Astrocyte (in vitro differentiated cells and primary cell): Measurements from ENCODE around the gene SP9. TPM values are rescaled to one million over a fixed set of nuclear protein-coding genes. Genes with fewer than 3 reads are reported as not detected.

Experiments
- DNase-seq: peaks from one replicate; pipeline ENCODE4 v3.0.0-alpha.2; 2010; ENCODE audit warnings: low read depth
- FAIRE-seq: peaks from 2 replicates; lab custom pipeline; 2011; peaks lifted over from hg19 to GRCh38; lab: Jason Lieb, UNC
- H2AFZ ChIP-seq: 2 replicates; pipeline ENCODE4 v1.6.0; 2012; ENCODE audit warnings: low read depth, low read length, inconsistent platforms
- H3K27ac ChIP-seq: 2 replicates; pipeline ENCODE4 v1.5.1; 2011; ENCODE audit warnings: low read depth, low read length, inconsistent platforms
- H3K27me3 ChIP-seq: 2 replicates; pipeline ENCODE4 v1.6.0; 2011; ENCODE audit warnings: low read length, inconsistent platforms; ENCODE audit not compliant: insufficient read depth
- H3K36me3 ChIP-seq: 2 replicates; pipeline ENCODE4 v1.5.1; 2011; ENCODE audit warnings: low read length, inconsistent platforms; ENCODE audit not compliant: insufficient read depth
- H3K4me1 ChIP-seq: 2 replicates; pipeline ENCODE4 v1.5.1; 2011; ENCODE audit warnings: low read length, inconsistent platforms; ENCODE audit not compliant: insufficient read depth
- H3K4me2 ChIP-seq: 2 replicates; pipeline ENCODE4 v1.6.0; 2012; ENCODE audit warnings: low read length, inconsistent platforms
- H3K4me3 ChIP-seq: 2 replicates; pipeline ENCODE4 v1.5.1; 2011; ENCODE audit warnings: low read depth, mild to moderate bottlenecking, low read length, inconsistent platforms; ENCODE audit not compliant: insufficient read depth
- H3K79me2 ChIP-seq: 2 replicates; pipeline ENCODE4 v1.6.0; 2012; ENCODE audit warnings: mild to moderate bottlenecking, low read length, inconsistent platforms; ENCODE audit not compliant: insufficient read depth
- H3K9ac ChIP-seq: 2 replicates; pipeline ENCODE4 v1.6.0; 2012; ENCODE audit warnings: mild to moderate bottlenecking, low read length, inconsistent platforms
- H3K9me3 ChIP-seq: 2 replicates; pipeline ENCODE4 v1.5.1; 2012; ENCODE audit warnings: low read depth, mild to moderate bottlenecking, low read length, inconsistent platforms; ENCODE audit not compliant: insufficient read depth
- H4K20me1 ChIP-seq: 2 replicates; pipeline ENCODE4 v1.6.0; 2012; ENCODE audit warnings: low read length, inconsistent platforms; ENCODE audit not compliant: insufficient read depth
- H3K27ac Mint-ChIP-seq: one replicate; pipeline ENCODE4 v1.8.0; 2021; ENCODE audit warnings: mild to moderate bottlenecking, mixed read lengths; ENCODE audit not compliant: unreplicated experiment
- H3K27me3 Mint-ChIP-seq: one replicate; pipeline ENCODE4 v1.8.0; 2021; ENCODE audit warnings: low read depth, mixed read lengths; ENCODE audit not compliant: unreplicated experiment
- H3K36me3 Mint-ChIP-seq: one replicate; pipeline ENCODE4 v1.8.0; 2021; ENCODE audit warnings: low read depth, mixed read lengths; ENCODE audit not compliant: unreplicated experiment
- H3K4me1 Mint-ChIP-seq: one replicate; pipeline ENCODE4 v1.8.0; 2021; ENCODE audit warnings: low read depth, mixed read lengths; ENCODE audit not compliant: unreplicated experiment
- H3K4me3 Mint-ChIP-seq: one replicate; pipeline ENCODE4 v1.8.0; 2021; ENCODE audit warnings: mild to moderate bottlenecking, moderate library complexity, mixed read lengths; ENCODE audit not compliant: unreplicated experiment
- H3K9me3 Mint-ChIP-seq: one replicate; pipeline ENCODE4 v1.8.0; 2021; ENCODE audit warnings: mild to moderate bottlenecking, mixed read lengths; ENCODE audit not compliant: unreplicated experiment
- EZH2 ChIP-seq: IDR thresholded peaks from 2 replicates; pipeline ENCODE4 v1.6.1; 2012; ENCODE audit warnings: mild to moderate bottlenecking, low read length, inconsistent platforms; ENCODE audit not compliant: insufficient read depth
- total RNA-seq: library from RNA; stranded (reverse); gene quantifications from 2 replicates; pipeline ENCODE4 v1.2.1, GENCODE V29; 2021
- TF ChIP-seq, protein P1 (sequence below): IDR thresholded peaks from 2 replicates; pipeline ENCODE4 v1.5.1; 2011; ENCODE audit warnings: low read depth, mild to moderate bottlenecking, inconsistent platforms, low read length, moderate library complexity; ENCODE audit not compliant: insufficient read depth

Gene SP9
- total RNA-seq, 1 donor from 2014 or later = not detected

- H3K4me2 ChIP-seq = peak overlapping the region; percentile 21
- Mint-ChIP-seq H3K9me3 (peaks cover 17% of the 10 kb centered on the region), H3K36me3 (peaks cover 2% of the 10 kb centered on the region), H3K27me3 (peaks cover 81% of the 10 kb centered on the region), H3K27ac (no peak overlapping the region), H3K4me1 (peaks cover 8% of the 10 kb centered on the region), H3K4me3 (no peak overlapping the region)
- no peaks in the 10 kb centered on the region for H3K36me3 ChIP-seq
- DNase-seq (no peak), FAIRE-seq (no peak)
- H3K27me3 ChIP-seq = peaks cover 97% of the 10 kb centered on the region
- H2AFZ ChIP-seq = no peak overlapping the region
- H3K4me3 ChIP-seq = no peak overlapping the region
- H3K9ac ChIP-seq = no peak overlapping the region
- peaks cover 6% of the 10 kb centered on the region for H3K9me3 ChIP-seq
- no peaks in the 10 kb centered on the region for H3K79me2 ChIP-seq
- TF ChIP-seq, protein P1, sequence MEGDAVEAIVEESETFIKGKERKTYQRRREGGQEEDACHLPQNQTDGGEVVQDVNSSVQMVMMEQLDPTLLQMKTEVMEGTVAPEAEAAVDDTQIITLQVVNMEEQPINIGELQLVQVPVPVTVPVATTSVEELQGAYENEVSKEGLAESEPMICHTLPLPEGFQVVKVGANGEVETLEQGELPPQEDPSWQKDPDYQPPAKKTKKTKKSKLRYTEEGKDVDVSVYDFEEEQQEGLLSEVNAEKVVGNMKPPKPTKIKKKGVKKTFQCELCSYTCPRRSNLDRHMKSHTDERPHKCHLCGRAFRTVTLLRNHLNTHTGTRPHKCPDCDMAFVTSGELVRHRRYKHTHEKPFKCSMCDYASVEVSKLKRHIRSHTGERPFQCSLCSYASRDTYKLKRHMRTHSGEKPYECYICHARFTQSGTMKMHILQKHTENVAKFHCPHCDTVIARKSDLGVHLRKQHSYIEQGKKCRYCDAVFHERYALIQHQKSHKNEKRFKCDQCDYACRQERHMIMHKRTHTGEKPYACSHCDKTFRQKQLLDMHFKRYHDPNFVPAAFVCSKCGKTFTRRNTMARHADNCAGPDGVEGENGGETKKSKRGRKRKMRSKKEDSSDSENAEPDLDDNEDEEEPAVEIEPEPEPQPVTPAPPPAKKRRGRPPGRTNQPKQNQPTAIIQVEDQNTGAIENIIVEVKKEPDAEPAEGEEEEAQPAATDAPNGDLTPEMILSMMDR = no peak
- no peak for TF ChIP-seq EZH2
- peaks cover 15% of the 10 kb centered on the region for H3K4me1 ChIP-seq
- H4K20me1 ChIP-seq = peaks cover 34% of the 10 kb centered on the region
- H3K27ac ChIP-seq = no peak overlapping the region
Observed at GRCh38 chr2:174331595-174332216, 3.0 kb upstream of the SP9 start.

DNA sequence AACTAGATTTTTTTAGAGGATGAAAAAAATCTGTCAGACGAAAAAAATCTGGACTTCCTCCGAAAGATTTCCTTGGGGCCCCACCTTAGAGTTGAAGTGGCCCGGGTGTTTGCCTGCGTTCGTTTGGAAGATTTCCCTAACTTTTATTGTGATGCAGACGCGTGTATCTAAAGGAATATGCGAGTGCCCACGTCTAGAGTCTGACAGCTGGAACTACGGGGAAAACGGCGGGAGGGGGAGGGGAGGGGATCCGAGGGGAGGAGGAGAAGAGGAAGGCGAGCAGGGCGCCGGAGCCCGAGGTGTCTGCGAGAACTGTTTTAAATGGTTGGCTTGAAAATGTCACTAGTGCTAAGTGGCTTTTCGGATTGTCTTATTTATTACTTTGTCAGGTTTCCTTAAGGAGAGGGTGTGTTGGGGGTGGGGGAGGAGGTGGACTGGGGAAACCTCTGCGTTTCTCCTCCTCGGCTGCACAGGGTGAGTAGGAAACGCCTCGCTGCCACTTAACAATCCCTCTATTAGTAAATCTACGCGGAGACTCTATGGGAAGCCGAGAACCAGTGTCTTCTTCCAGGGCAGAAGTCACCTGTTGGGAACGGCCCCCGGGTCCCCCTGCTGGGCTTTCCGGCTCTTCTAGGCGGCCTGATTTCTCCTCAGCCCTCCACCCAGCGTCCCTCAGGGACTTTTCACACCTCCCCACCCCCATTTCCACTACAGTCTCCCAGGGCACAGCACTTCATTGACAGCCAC lies 2.4 kb upstream of the SP9 start:
- Mint-ChIP-seq H3K9me3 (peaks cover 14% of the 10 kb centered on the region), H3K27me3 (peaks cover 75% of the 10 kb centered on the region), H3K27ac (peak overlapping the region; percentile 58), H3K4me1 (peaks cover 8% of the 10 kb centered on the region), H3K4me3 (peak overlapping the region; percentile 29), H3K36me3 (peaks cover 2% of the 10 kb centered on the region)
- peaks cover 34% of the 10 kb centered on the region for H4K20me1 ChIP-seq
- H3K36me3 ChIP-seq = no peaks in the 10 kb centered on the region
- H3K27me3 ChIP-seq = peaks cover 96% of the 10 kb centered on the region
- DNase-seq (no peak), FAIRE-seq (no peak)
- peaks cover 8% of the 10 kb centered on the region for H3K4me1 ChIP-seq
- H3K9ac ChIP-seq = no peak overlapping the region
- peaks cover 3% of the 10 kb centered on the region for H3K9me3 ChIP-seq
- no peak overlapping the region for H3K4me3 ChIP-seq
- no peak overlapping the region for H3K27ac ChIP-seq
- TF ChIP-seq, protein P1 = no peak
- TF ChIP-seq EZH2 = no peak
- H2AFZ ChIP-seq = no peak overlapping the region
- H3K4me2 ChIP-seq = peak overlapping the region; percentile 21
- H3K79me2 ChIP-seq = no peaks in the 10 kb centered on the region

DNA sequence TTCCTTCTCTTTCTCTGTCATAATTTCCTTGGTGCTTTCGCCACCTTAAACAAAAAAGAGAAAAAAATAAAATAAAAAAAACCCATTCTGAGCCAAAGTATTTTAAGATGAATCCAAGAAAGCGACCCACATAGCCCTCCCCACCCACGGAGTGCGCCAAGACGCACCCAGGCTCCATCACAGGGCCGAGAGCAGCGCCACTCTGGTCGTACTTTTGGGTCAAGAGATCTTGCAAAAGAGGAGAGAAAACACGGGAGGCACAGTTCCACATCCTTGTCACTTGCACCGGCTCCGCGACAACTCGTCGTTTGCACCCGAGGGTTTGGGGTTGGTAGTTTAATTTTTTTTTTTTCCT lies 1.8 kb upstream of the SP9 start:
- H3K36me3 ChIP-seq = no peaks in the 10 kb centered on the region
- Mint-ChIP-seq H3K9me3 (peaks cover 14% of the 10 kb centered on the region), H3K27ac (peak overlapping the region; percentile 53), H3K4me3 (peak overlapping the region; percentile 29), H3K36me3 (peaks cover 2% of the 10 kb centered on the region), H3K4me1 (peaks cover 11% of the 10 kb centered on the region), H3K27me3 (peaks cover 73% of the 10 kb centered on the region)
- DNase-seq (no peak), FAIRE-seq (no peak)
- H4K20me1 ChIP-seq = peaks cover 39% of the 10 kb centered on the region
- H3K9me3 ChIP-seq = no peaks in the 10 kb centered on the region
- H3K4me3 ChIP-seq = no peak overlapping the region
- no peaks in the 10 kb centered on the region for H3K79me2 ChIP-seq
- no peak overlapping the region for H2AFZ ChIP-seq
- peaks cover 8% of the 10 kb centered on the region for H3K4me1 ChIP-seq
- peak overlapping the region; percentile 67 for H3K4me2 ChIP-seq
- TF ChIP-seq EZH2 = no peak
- TF ChIP-seq, protein P1 = no peak
- H3K9ac ChIP-seq = no peak overlapping the region
- H3K27me3 ChIP-seq = peaks cover 96% of the 10 kb centered on the region
- no peak overlapping the region for H3K27ac ChIP-seq
